T-helper 2 cell treated with Interferon-gamma antibody and Interleukin-4, amounts not matched to agents 5 μg/mL and 100 μg/mL, for 36 hours (primary cell): ENCODE results near the gene DENND6B.
A peak's percentile ranks its signal among the peaks of the same experiment; 100 is the strongest.

Experiments
- DNase-seq: peaks from one replicate; pipeline ENCODE4 v3.0.0; 2021; ENCODE audit warnings: low spot score
- H3K27ac Mint-ChIP-seq: one replicate; pipeline ENCODE4 v1.8.0; 2021; ENCODE audit warnings: mild to moderate bottlenecking, mixed read lengths
- H3K27me3 Mint-ChIP-seq: one replicate; pipeline ENCODE4 v1.8.0; 2021; ENCODE audit warnings: low read depth, mixed read lengths
- H3K36me3 Mint-ChIP-seq: one replicate; pipeline ENCODE4 v1.8.0; 2021; ENCODE audit warnings: low read depth, mixed read lengths
- H3K4me1 Mint-ChIP-seq: one replicate; pipeline ENCODE4 v1.8.0; 2021; ENCODE audit warnings: low read depth, mixed read lengths
- H3K4me3 Mint-ChIP-seq: one replicate; pipeline ENCODE4 v1.8.0; 2022; ENCODE audit warnings: mild to moderate bottlenecking, moderate library complexity, mixed read lengths
- H3K9me3 Mint-ChIP-seq: one replicate; pipeline ENCODE4 v1.8.0; 2021; ENCODE audit warnings: mixed read lengths

The DENND6B gene

DNA sequence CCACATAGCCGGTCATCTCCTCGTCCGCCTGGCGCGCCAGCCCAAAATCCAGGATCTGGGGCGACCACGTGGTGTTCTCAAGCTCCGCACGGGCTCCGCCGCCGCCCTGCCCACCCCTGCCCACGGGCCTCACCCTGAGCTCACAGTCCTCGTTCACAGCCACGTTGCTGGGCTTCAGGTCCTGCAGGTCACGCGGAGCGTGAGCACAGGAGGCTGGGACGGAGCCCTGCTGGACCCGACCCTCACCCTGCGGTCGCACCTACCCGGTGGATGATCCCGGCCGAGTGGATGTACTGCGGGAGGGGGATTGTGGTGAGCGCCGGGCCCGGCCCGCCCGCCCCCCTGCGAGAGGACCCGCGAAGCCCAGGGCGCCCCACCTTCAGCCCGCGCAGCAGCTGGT is 59.8 kb downstream of the DENND6B start:
- Mint-ChIP-seq H3K36me3 (no peaks in the 10 kb centered on the region), H3K9me3 (no peaks in the 10 kb centered on the region), H3K4me3 (no peak overlapping the region), H3K27ac (no peak overlapping the region), H3K4me1 (peaks cover 4% of the 10 kb centered on the region), H3K27me3 (peaks cover 14% of the 10 kb centered on the region)
- DNase-seq = no peak

DNA sequence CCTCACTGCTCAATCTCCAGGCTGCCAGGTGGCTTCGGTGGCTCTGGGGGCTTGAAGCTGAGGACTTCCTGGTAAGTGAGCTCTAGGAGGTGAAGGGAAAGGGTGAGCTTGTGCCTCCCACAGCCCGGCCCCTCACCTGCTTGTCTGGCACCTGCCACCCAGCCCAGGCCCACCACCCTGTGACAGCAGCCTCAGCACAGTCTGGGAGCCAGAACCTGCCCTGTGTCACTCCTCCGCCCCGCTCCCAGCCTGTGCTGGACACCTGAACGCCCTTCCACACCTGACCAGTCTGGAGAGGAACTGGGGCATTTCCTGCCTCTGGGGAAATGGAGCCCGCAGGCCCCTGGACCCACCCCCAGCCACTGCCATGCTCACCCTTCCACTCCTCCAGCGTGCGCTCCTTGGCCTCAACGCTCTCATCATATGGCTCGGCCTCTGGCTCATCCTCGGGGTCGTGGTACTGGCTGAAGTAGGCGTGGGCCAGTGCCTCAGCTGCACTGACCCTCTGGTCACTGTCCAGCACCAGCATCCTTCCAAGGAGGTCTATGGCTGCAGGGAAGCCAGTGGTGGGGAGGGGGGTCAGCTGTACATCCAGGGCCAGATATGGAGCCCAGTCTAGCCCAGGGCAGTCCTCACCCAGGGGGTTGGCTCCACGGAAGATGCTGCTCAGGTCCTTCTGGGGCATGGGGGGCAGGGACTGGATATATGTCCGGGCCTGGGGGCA is 61.7 kb downstream of the DENND6B start:
- Mint-ChIP-seq H3K4me1 (peaks cover 5% of the 10 kb centered on the region), H3K9me3 (no peaks in the 10 kb centered on the region), H3K27me3 (peaks cover 16% of the 10 kb centered on the region), H3K27ac (no peak overlapping the region), H3K4me3 (no peak overlapping the region), H3K36me3 (no peaks in the 10 kb centered on the region)
- no peak for DNase-seq

GRCh38 chr22:50264104-50264745 is 62.6 kb downstream of the DENND6B start:
- DNase-seq = no peak
- Mint-ChIP-seq H3K36me3 (no peaks in the 10 kb centered on the region), H3K4me3 (no peak overlapping the region), H3K4me1 (peaks cover 5% of the 10 kb centered on the region), H3K9me3 (no peaks in the 10 kb centered on the region), H3K27me3 (peaks cover 16% of the 10 kb centered on the region), H3K27ac (no peak overlapping the region)

GRCh38 chr22:50262973-50263617 is 63.7 kb downstream of the DENND6B start:
- Mint-ChIP-seq H3K27me3 (peaks cover 15% of the 10 kb centered on the region), H3K4me3 (no peak overlapping the region), H3K9me3 (no peaks in the 10 kb centered on the region)

GRCh38 chr22:50262460-50262911 is 64.3 kb downstream of the DENND6B start:
- H3K36me3 Mint-ChIP-seq = no peaks in the 10 kb centered on the region
- H3K27ac Mint-ChIP-seq = no peak overlapping the region
- H3K9me3 Mint-ChIP-seq = no peaks in the 10 kb centered on the region
- peak overlapping the region; percentile 66 for H3K4me3 Mint-ChIP-seq
- no peak for DNase-seq
- peaks cover 14% of the 10 kb centered on the region for H3K27me3 Mint-ChIP-seq
- H3K4me1 Mint-ChIP-seq = peaks cover 5% of the 10 kb centered on the region

More at GRCh38 chr22:50262973-50263617, 63.7 kb downstream of the DENND6B start:
- Mint-ChIP-seq H3K27ac (no peak overlapping the region), H3K36me3 (no peaks in the 10 kb centered on the region), H3K4me1 (peaks cover 5% of the 10 kb centered on the region)
- DNase-seq = no peak

DNA sequence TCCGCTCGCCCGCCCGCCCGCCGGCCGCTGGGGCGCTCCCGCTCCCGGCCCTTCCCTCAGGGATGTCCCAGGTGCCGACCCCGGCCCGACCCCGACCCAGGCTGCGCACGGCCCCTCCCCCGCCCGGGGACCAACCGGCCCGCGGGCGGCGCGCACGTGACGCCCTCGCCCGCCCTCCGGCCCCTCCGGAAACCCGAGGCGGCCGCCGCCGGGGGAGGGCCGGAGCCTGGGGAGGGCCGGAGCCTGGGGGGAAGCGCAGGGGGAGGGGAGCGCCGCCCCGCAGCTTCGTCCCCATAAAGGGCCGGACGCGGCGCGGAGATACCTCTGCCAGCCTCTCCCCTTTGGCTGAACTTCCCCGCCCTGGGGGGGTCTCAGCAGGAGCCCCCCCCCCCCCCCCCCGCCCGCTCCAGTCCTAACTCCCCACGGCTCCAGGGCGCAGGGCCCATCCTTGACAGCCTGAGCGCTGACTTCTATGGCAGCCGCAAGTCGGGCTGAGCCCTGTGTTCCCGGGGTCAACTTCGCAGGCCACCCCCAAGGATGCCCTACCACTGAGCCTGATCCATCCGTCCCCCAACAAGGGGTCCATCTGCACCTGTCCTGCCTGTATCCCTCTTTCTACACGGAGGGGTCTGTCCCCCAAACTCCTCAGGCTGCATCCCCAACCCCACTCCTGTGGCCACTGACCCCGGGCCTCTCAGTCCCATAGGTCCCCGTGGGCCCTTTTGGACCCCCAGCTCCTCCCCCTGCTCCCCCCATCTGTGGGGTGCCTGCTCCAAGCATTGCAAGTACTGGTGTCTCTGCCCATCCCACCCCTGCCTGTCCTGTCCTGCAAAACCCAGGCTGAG is 65.0 kb downstream of the DENND6B start, which contains the start of gene MAPK12:
MAPK12 (minus strand) TSS at position 69 of the 845 bp plus-strand sequence. CDS start 174 bp downstream, outside the sequence.
- no peaks in the 10 kb centered on the region for H3K9me3 Mint-ChIP-seq
- peaks cover 14% of the 10 kb centered on the region for H3K27me3 Mint-ChIP-seq
- no peak within 1 kb of the TSS for H3K27ac Mint-ChIP-seq
- no peak for DNase-seq
- H3K4me1 Mint-ChIP-seq = peaks cover 5% of the 10 kb centered on the region
- H3K4me3 Mint-ChIP-seq = peak within 1 kb of the TSS; percentile 66
- H3K36me3 Mint-ChIP-seq = no peaks in the 10 kb centered on the region

DNA sequence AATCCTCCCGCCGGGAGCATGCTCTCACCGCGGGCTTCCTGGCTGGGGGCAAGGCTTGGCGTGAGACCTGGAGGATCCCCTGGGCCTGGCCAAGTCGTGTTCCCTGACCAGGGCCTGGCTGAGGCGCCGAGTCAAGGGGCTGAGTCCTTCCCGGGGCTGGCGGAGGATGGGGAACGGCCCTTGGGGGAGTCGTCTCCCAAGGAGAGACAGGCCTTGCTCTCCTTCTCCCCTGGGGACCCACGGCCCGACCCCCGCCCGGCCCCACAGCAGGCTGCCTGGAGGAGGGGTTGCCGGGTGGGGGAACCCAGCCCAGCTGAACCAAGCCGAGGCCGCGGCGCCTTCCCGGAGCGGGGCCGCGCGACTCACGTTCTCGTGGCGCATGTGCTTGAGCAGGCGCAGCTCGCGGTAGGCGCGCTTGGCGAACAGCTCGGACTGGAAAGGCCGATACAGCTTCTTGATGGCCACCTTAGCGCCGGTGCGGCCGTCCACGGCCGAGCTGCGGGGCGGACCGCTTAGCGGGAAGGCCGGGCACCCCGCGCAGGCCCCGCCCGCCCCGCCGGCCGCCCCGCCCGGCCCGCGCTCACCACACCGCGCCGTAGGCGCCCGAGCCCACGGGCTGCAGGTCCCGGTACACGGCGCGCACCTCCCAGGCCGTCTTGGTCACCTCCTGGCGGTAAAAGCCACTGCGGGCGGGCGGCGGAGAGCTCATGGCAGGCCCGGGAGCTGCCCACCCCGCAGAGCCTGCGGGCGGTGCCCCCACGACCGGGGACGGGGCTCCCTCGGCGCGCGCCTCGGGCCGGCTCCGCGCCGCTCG is 65.8 kb downstream of the DENND6B start:
- no peak for DNase-seq
- Mint-ChIP-seq H3K27ac (no peak overlapping the region), H3K4me3 (no peak overlapping the region), H3K4me1 (peaks cover 5% of the 10 kb centered on the region), H3K27me3 (peaks cover 14% of the 10 kb centered on the region), H3K36me3 (no peaks in the 10 kb centered on the region), H3K9me3 (no peaks in the 10 kb centered on the region)

GRCh38 chr22:50260434-50260800 is 66.4 kb downstream of the DENND6B start:
- Mint-ChIP-seq H3K27me3 (peaks cover 14% of the 10 kb centered on the region), H3K36me3 (no peaks in the 10 kb centered on the region), H3K9me3 (no peaks in the 10 kb centered on the region), H3K27ac (no peak overlapping the region), H3K4me1 (peaks cover 5% of the 10 kb centered on the region), H3K4me3 (no peak overlapping the region)
- no peak for DNase-seq

GRCh38 chr22:50259302-50259701 is 67.5 kb downstream of the DENND6B start:
- no peak for DNase-seq
- no peak overlapping the region for H3K4me3 Mint-ChIP-seq
- H3K9me3 Mint-ChIP-seq = no peaks in the 10 kb centered on the region
- no peak overlapping the region for H3K27ac Mint-ChIP-seq
- peaks cover 5% of the 10 kb centered on the region for H3K4me1 Mint-ChIP-seq
- H3K27me3 Mint-ChIP-seq = peaks cover 14% of the 10 kb centered on the region
- H3K36me3 Mint-ChIP-seq = no peaks in the 10 kb centered on the region
